ENCODE data around the gene STARD7. TPM values are rescaled to one million over a fixed set of nuclear protein-coding genes. Genes with fewer than 3 reads are reported as not detected.
A peak's percentile ranks its signal among the peaks of the same experiment; 100 is the strongest.

Gene STARD7
- total and polyA plus RNA-seq, 2 of the 13 experiments (the other 11 are each of a cell fraction or from before 2014, with no cell fraction given): 88.2 to 300 TPM

- WGBS (ENCODE audit: low lambda C conversion rate): 35% methylated on average over 18 of the region's 19 CpGs
- ATAC-seq: peak; percentile 13
Measured at GRCh38 chr2:96157649-96158553, 50.7 kb downstream of the STARD7 start.

GRCh38 chr2:96156926-96157648 lies 51.5 kb downstream of the STARD7 start:
- DNase-seq (ENCODE audit: low spot score): no peak
- no TSS peak for BruUV-seq (replicated peaks)
- ChIA-PET CTCF (ENCODE audit: low intra/inter-chr PET ratio, low total read pairs) (no interaction called here), POLR2A (no interaction called here)
- in situ Hi-C loops (cut with HindIII; ENCODE audit: extremely low pct_ligation_motif_present, low pct_unique_long_range_greater_than_20kb) (no loop called here), intact Hi-C loops (cut with micrococcal nuclease; ENCODE audit: unreplicated experiment) (loop anchor here (1.0 kb wide), 1 partner anchor 28 kb away; no protein-coding TSS in a partner anchor)
- 21% methylated on average over 5 of the region's 5 CpGs for WGBS (ENCODE audit: low lambda C conversion rate)
- Histone ChIP-seq H3K79me2 (ENCODE audit: insufficient read depth, low read length) (no peaks in the 10 kb centered on the region), H3K9ac (ENCODE audit: insufficient read depth, low read depth, low read length) (no peak overlapping the region), H3K4me1 (ENCODE audit: insufficient read depth, low read length) (peaks cover 5% of the 10 kb centered on the region), H3K4me3 (replicated peaks in 1 of 3; ENCODE audit: insufficient read depth in 1 of 3, low read depth in 2 of 3, low read length in 3 of 3) (no peak overlapping the region), H3K27ac (ENCODE audit: extremely low read length, insufficient read depth, low read length) (no peak overlapping the region), H2AFZ (ENCODE audit: low read length) (no peak overlapping the region), H3K9me3 (ENCODE audit: low read length) (no peaks in the 10 kb centered on the region), H3K4me2 (ENCODE audit: low read depth, low read length) (no peak overlapping the region), H3K36me3 (replicated peaks in 1 of 2; ENCODE audit: control insufficient read depth in 1 of 2, insufficient read depth in 2 of 2, low read length in 2 of 2) (no peaks in the 10 kb centered on the region), H4K20me1 (ENCODE audit: insufficient read depth, low read length) (no peaks in the 10 kb centered on the region), H3K27me3 (ENCODE audit: control insufficient read depth in 1 of 2, insufficient read depth in 2 of 2, low read length in 2 of 2) (peaks cover 15 to 72% of the 10 kb centered on the region in 2 experiments)
- ATAC-seq: no peak
- FAIRE-seq: no peak
- TF ChIP-seq GABPB1 (CRISPR knock-in tag; IDR thresholded peaks at IDR 0.05): no peak
- TF ChIP-seq MXI1 (IDR thresholded peaks at IDR 0.05; ENCODE audit: borderline replicate concordance, low read depth, low read length): no peak
- no peak for TF ChIP-seq ZNF446 (CRISPR knock-in tag; IDR thresholded peaks at IDR 0.05)
- no peak for TF ChIP-seq PPARG (CRISPR knock-in tag; conservative IDR thresholded peaks at IDR 0.05)
- no peak for TF ChIP-seq ATF2 (CRISPR knock-in tag; IDR thresholded peaks at IDR 0.05)
- no peak for TF ChIP-seq IRF9 (CRISPR knock-in tag; IDR thresholded peaks at IDR 0.05; ENCODE audit: borderline replicate concordance)
- TF ChIP-seq DRAP1 (CRISPR knock-in tag; IDR thresholded peaks at IDR 0.05): no peak
- no peak for TF ChIP-seq ZNF704 (CRISPR knock-in tag; IDR thresholded peaks at IDR 0.05; ENCODE audit: borderline replicate concordance)

More at GRCh38 chr2:96157649-96158553, 50.7 kb downstream of the STARD7 start:
- CTCF ChIA-PET (ENCODE audit: low intra/inter-chr PET ratio, low total read pairs): no interaction called here
- no peak overlapping the region for H3K4me2 ChIP-seq (ENCODE audit: low read depth, low read length)
- no peak overlapping the region for H3K27ac ChIP-seq (ENCODE audit: extremely low read length, insufficient read depth, low read length)
- intact Hi-C loops (cut with micrococcal nuclease; ENCODE audit: unreplicated experiment) (loop anchor here (1.0 kb wide), 1 partner anchor 27 kb away; no protein-coding TSS in a partner anchor), in situ Hi-C loops (cut with HindIII; ENCODE audit: extremely low pct_ligation_motif_present, low pct_unique_long_range_greater_than_20kb) (no loop called here)
- DNase-seq (ENCODE audit: low spot score) (no peak), FAIRE-seq (no peak)
- no peak overlapping the region for H2AFZ ChIP-seq (ENCODE audit: low read length)
- peaks cover 12% of the 10 kb centered on the region for H3K4me1 ChIP-seq (ENCODE audit: insufficient read depth, low read length)
- H3K27me3 ChIP-seq (ENCODE audit: control insufficient read depth in 1 of 2, insufficient read depth in 2 of 2, low read length in 2 of 2): peaks cover 15 to 73% of the 10 kb centered on the region in 2 experiments
- H3K9me3 ChIP-seq (ENCODE audit: low read length): no peaks in the 10 kb centered on the region
- no peaks in the 10 kb centered on the region for H3K79me2 ChIP-seq (ENCODE audit: insufficient read depth, low read length)
- no peak overlapping the region; a peak in 1 of 6 replicates for H3K4me3 ChIP-seq (replicated peaks in 1 of 3; ENCODE audit: insufficient read depth in 1 of 3, low read depth in 2 of 3, low read length in 3 of 3)
- no peaks in the 10 kb centered on the region for H3K36me3 ChIP-seq (replicated peaks in 1 of 2; ENCODE audit: control insufficient read depth in 1 of 2, insufficient read depth in 2 of 2, low read length in 2 of 2)
- BruUV-seq (replicated peaks): no TSS peak
- POLR2A ChIA-PET: no interaction called here
- H3K9ac ChIP-seq (ENCODE audit: insufficient read depth, low read depth, low read length): no peak overlapping the region
- TF ChIP-seq RAD51 (IDR thresholded peaks at IDR 0.05; ENCODE audit: borderline replicate concordance) (no peak), ZNF83 (CRISPR knock-in tag; IDR thresholded peaks at IDR 0.05; ENCODE audit: borderline replicate concordance) (no peak), ZNF558 (CRISPR knock-in tag; IDR thresholded peaks at IDR 0.05; ENCODE audit: borderline replicate concordance) (no peak), ZNF891 (CRISPR knock-in tag; IDR thresholded peaks at IDR 0.05) (no peak), RFX3 (CRISPR knock-in tag; IDR thresholded peaks at IDR 0.05) (no peak)
- no peaks in the 10 kb centered on the region for H4K20me1 ChIP-seq (ENCODE audit: insufficient read depth, low read length)
